Measurements from ENCODE around the gene TRPM6.
"Not testable (repeated sequence)": the region's sequence is repeated elsewhere in the genome, so short reads cannot be mapped to it uniquely, and the experiment has no call there.

The TRPM6 gene

GRCh38 chr9:74861773-74862474, 25.8 kb downstream of the TRPM6 start:
- no peak overlapping the region for H3K4me3 ChIP-seq (ENCODE audit: low read length)
- no peak for DNase-seq (ENCODE audit: low read depth, low spot score)

GRCh38 chr9:74861071-74861470, 26.6 kb downstream of the TRPM6 start:
- DNase-seq (ENCODE audit: low read depth, low spot score) = no peak
- H3K4me3 ChIP-seq (ENCODE audit: low read length) = no peak overlapping the region

- DNase-seq (ENCODE audit: low read depth, low spot score); H3K4me3 ChIP-seq (ENCODE audit: low read length): not testable (repeated sequence)
These were observed 27.5 kb downstream of the TRPM6 start for GRCh38 chr9:74860247-74860646.

GRCh38 chr9:74859786-74860185, 27.9 kb downstream of the TRPM6 start:
- no peak overlapping the region for H3K4me3 ChIP-seq (ENCODE audit: low read length)
- DNase-seq (ENCODE audit: low read depth, low spot score) = no peak

GRCh38 chr9:74858751-74859414, 28.8 kb downstream of the TRPM6 start:
- no peak overlapping the region for H3K4me3 ChIP-seq (ENCODE audit: low read length)
- DNase-seq (ENCODE audit: low read depth, low spot score) = no peak

GRCh38 chr9:74856989-74857388, 30.7 kb downstream of the TRPM6 start:
- no peak for DNase-seq (ENCODE audit: low read depth, low spot score)
- no peak overlapping the region for H3K4me3 ChIP-seq (ENCODE audit: low read length)

- DNase-seq (ENCODE audit: low read depth, low spot score) = no peak
- H3K4me3 ChIP-seq (ENCODE audit: low read length) = no peak overlapping the region
These were observed 32.6 kb downstream of the TRPM6 start for GRCh38 chr9:74855072-74855471.

- not testable (repeated sequence) for H3K4me3 ChIP-seq (ENCODE audit: low read length); DNase-seq (ENCODE audit: low read depth, low spot score)
These were observed 34.7 kb downstream of the TRPM6 start for GRCh38 chr9:74853024-74853423.

GRCh38 chr9:74848153-74848525, 39.6 kb downstream of the TRPM6 start:
- no peak for DNase-seq (ENCODE audit: low read depth, low spot score)
- H3K4me3 ChIP-seq (ENCODE audit: low read length) = no peak overlapping the region

- H3K4me3 ChIP-seq (ENCODE audit: low read length) = no peak overlapping the region
- no peak for DNase-seq (ENCODE audit: low read depth, low spot score)
These were observed 40.1 kb downstream of the TRPM6 start for GRCh38 chr9:74847478-74848152.

GRCh38 chr9:74846766-74847165, 41.0 kb downstream of the TRPM6 start:
- H3K4me3 ChIP-seq (ENCODE audit: low read length) = no peak overlapping the region
- no peak for DNase-seq (ENCODE audit: low read depth, low spot score)

- DNase-seq (ENCODE audit: low read depth, low spot score) = no peak
These were observed 49.4 kb downstream of the TRPM6 start for GRCh38 chr9:74838351-74838750.

GRCh38 chr9:74824654-74825053, 63.1 kb downstream of the TRPM6 start:
- DNase-seq (ENCODE audit: low read depth, low spot score) = no peak
- no peak overlapping the region for H3K4me3 ChIP-seq (ENCODE audit: low read length)

More at GRCh38 chr9:74838351-74838750, 49.4 kb downstream of the TRPM6 start:
- no peak overlapping the region for H3K4me3 ChIP-seq (ENCODE audit: low read length)

GRCh38 chr9:74821636-74822035, 66.1 kb downstream of the TRPM6 start:
- no peak for DNase-seq (ENCODE audit: low read depth, low spot score)
- no peak overlapping the region for H3K4me3 ChIP-seq (ENCODE audit: low read length)

- H3K4me3 ChIP-seq (ENCODE audit: low read length) = no peak overlapping the region
- no peak for DNase-seq (ENCODE audit: low read depth, low spot score)
These were observed 69.9 kb downstream of the TRPM6 start for GRCh38 chr9:74817816-74818215.

GRCh38 chr9:74817281-74817810, 70.4 kb downstream of the TRPM6 start:
- no peak for DNase-seq (ENCODE audit: low read depth, low spot score)
- H3K4me3 ChIP-seq (ENCODE audit: low read length) = no peak overlapping the region

GRCh38 chr9:74810200-74810599, 77.5 kb downstream of the TRPM6 start:
- H3K4me3 ChIP-seq (ENCODE audit: low read length) = no peak overlapping the region
- DNase-seq (ENCODE audit: low read depth, low spot score) = no peak

GRCh38 chr9:74804018-74804385, 83.7 kb downstream of the TRPM6 start:
- H3K4me3 ChIP-seq (ENCODE audit: low read length) = no peak overlapping the region
- DNase-seq (ENCODE audit: low read depth, low spot score) = no peak

GRCh38 chr9:74803376-74804017, 84.2 kb downstream of the TRPM6 start:
- no peak overlapping the region for H3K4me3 ChIP-seq (ENCODE audit: low read length)
- no peak for DNase-seq (ENCODE audit: low read depth, low spot score)

- H3K4me3 ChIP-seq (ENCODE audit: low read length) = no peak overlapping the region
- no peak for DNase-seq (ENCODE audit: low read depth, low spot score)
These were observed 87.5 kb downstream of the TRPM6 start for GRCh38 chr9:74800226-74800625.
